NCI-H146 (cell line): ENCODE data around the gene GJC3.
"Not testable (repeated sequence)": the region's sequence is repeated elsewhere in the genome, so short reads cannot be mapped to it uniquely, and the experiment has no call there.

Source experiments
- DNase-seq: peaks from one replicate; lab custom pipeline; 2025; lab: John Stamatoyannopoulos, UW

Gene GJC3, protein sequence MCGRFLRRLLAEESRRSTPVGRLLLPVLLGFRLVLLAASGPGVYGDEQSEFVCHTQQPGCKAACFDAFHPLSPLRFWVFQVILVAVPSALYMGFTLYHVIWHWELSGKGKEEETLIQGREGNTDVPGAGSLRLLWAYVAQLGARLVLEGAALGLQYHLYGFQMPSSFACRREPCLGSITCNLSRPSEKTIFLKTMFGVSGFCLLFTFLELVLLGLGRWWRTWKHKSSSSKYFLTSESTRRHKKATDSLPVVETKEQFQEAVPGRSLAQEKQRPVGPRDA

DNA sequence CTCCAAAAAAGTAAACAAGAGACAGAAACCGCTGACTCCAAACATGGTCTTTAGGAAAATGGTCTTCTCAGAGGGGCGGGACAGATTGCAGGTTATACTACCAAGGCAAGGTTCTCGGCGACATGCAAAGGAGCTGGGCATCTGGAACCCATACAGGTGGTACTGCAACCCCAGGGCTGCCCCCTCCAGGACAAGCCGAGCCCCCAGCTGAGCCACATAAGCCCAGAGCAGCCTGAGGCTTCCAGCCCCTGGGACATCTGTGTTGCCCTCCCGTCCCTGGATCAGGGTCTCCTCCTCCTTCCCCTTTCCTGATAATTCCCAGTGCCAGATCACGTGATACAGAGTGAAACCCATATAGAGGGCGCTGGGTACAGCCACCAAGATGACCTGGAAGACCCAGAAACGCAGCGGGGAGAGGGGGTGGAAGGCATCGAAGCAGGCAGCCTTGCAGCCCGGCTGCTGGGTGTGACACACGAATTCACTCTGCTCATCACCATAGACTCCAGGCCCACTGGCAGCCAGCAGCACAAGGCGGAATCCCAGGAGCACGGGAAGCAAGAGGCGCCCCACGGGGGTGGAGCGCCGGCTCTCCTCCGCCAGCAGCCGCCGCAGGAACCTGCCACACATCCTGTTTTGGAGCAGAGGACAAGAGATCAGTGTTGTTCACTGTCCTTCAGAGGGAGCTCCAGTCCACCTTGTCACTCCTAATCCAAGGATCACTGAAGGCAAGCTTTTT, at the start of gene GJC3:
GJC3 (minus strand) TSS at position 627 of the 736 bp plus-strand sequence; CDS start at position 627, 0 bp downstream.
- DNase-seq = peak; percentile 90

DNA sequence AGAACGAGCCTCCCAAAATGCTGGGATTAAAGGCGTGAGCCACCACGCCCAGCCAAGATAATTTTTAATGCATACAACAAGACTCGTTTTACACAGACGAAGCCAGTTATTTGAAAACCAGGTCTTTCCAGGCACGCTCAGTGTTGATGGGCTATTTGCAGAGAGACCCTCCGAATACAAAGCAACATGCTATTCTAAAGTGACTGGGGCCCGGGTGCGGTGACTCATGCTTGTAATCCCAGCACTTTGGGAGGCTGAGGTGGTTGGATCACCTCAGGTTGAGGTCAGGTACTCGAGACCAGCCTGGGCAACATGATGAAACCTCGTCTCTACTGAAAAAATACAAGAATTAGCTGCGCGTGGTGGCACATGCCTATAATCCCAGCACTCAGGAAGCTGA, 47.2 kb upstream of the GJC3 start:
- no peak for DNase-seq

DNA sequence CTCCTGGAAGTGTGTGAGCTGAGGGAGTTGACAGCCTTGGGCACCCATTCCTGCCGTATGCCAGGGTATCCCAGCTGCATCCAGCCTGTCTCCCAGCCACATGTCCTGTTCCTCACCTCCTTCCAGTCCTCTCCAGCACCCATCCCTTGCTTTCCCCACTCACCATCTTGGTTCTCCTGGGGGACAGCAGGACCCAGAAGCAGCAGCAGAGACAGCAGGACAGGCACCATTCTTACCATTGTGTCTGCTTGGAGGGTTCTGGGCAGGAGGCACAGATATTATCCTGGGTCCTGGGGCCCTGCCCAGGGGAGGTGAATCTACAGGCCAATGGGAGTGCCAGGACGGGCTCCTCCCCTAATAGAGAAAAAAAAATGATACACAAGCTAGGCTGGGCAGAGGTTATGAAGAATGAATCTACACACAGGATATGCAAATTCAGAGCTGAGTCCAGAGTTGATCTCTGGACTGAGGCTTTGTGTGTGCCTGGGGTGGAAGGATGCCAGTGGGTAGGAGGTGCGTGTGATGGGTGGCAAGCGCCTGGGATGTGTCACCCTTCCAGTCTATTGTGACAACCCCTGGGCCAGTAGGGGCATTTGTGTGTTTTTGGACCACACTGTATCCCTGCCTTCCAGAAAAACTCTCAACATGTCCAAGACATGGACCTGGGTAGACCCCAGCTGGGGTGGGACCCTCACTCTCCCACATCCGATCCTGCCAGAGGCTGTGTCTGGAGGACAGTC, 46.5 kb upstream of the GJC3 start, which contains the start of gene AZGP1:
AZGP1 (minus strand) TSS at position 250 of the 740 bp plus-strand sequence; CDS start at position 239, 11 bp downstream.
- DNase-seq = peak; percentile 32

DNA sequence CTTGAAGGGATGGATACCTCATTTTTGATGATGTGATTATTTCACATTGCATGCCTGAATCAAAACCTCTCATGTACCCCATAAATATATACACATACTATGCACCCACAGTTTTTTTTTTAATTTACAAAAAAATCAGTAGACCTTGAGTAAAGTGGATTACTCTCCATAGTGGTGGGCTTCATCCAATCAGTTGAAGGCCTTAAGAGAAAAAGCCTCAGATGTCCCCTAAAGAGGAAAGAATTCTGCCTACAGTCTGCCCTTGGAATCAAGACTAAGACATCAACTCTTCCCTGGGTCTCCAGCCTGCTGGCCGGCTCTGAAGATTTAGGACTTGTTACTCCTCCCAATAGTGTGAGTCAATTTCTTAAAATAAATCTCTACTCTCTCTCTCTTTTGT, 45.3 kb upstream of the GJC3 start:
- no peak for DNase-seq

DNA sequence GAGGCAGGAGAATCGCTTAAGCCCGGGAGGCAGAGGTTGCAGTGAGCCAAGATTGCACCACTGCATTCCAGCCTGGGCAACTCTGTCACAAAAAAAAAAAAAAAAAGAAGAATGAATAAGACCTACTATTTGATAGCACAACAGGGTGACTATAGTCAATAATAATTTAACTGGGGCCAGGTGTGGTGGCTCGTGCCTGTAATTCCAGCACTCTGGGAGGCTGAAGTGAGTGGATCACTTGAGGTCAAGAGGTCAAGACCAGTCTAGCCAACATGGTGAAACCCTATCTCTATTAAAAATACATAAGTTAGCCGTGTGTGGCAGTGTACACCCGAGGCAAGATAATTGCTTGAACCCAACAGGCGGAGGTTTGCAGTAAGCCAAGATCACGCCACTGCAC, 44.4 kb upstream of the GJC3 start:
- not testable (repeated sequence) for DNase-seq

DNA sequence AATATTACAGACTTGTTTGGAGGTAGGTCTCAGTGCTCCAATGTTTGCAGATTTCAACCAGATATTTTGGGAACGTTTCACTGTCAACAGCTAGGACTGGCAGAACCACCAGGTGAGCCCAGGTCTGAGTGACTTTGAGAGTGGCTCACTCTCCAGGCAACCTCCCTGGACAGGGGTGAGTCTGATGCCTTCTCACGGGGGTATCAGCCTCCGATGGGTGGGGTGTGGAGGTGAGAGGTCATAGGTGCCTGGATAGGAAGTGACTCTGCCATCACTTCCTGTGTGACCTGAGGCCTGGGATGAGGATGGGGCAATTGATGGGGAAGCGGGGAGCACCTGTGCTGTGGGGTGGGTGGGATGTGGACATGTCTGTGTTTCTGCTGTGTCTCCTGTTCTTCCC, 41.8 kb upstream of the GJC3 start:
- no peak for DNase-seq

DNA sequence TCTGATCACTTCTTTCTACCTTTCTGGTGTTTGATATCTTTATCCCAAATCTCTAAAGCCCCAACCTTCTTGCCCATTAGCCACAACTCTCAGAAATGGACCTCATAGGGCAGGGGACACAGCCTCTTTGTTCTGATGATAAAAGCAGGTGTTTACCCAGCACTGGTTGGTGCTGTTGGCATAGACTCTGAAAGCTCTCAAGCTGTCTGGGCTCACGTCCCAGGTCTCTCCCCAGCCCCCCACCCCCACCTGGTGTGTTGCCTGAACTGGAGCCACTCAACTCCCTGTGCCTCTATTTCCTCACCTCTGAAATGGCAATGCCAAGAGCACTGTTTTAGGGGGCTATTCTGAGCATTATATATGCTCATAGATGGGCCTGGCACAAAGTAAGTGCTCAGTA, 40.4 kb upstream of the GJC3 start:
- not testable (repeated sequence) for DNase-seq

DNA sequence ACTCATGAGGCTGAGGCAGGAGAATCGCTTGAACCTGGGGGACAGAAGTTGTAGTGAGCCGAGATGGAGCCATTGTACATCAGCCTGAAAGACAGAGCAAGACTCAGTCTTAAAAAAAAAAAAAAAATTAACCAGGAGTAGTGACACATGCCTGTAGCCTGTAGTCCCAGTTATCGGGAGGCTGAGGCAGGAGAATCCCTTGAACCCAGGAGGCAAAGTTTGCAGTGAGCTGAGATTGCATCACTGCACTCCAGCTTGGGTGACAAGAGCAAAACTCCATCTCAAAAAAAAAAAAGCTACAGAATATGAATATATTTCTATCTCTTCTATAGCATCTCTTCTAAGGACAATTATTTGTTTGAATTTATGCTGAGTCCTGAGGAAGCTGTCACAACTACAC, 39.9 kb upstream of the GJC3 start:
- DNase-seq = no peak

DNA sequence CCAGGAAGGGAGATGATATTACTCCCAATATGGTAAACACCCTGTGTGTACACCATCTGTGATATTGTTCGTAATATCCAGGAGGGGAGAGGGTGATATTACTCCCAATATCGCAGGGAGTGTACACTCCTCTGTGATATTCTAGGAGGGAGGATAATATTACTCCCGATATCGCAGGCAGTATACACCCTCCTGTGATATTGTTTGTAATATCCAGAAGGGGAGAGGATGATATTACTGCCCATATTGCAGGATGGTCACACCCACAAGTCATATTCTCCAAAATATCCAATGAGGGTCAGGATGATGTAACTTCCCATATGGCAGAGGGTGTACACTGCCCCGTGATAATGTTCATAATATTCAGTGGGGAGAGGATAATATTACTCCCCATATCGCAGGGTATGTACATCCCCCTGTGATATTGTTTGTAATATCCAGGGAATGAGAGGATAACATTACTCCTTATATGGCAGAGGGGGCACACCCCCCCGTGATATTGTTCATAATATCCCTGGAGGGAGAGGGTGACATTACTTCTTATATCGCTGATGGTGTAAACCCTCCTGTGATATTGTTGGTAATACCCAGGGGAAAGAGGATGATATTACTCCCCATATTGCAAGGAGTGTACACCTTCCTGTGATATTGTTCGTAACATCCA, 29.3 kb upstream of the GJC3 start:
- DNase-seq = no peak

DNA sequence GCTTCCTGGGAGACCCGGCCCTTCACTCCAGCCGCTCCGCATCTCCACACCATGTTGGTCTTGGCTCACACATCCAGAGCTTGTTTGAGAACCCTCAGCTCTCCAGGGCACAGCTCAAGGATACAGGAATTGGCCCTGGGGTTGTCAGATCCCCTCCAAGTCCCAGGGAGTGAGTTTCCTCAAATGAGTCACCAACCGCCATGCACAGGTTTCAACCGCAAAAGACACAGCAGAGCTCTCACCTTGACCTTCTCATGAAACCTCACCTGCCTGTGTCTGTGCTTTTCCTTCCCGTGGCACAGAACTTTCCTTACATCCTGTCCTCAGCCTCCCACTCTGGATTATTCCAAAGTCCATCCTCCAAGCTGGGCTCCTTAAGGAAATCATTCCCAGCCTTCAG, 25.8 kb upstream of the GJC3 start:
- no peak for DNase-seq

DNA sequence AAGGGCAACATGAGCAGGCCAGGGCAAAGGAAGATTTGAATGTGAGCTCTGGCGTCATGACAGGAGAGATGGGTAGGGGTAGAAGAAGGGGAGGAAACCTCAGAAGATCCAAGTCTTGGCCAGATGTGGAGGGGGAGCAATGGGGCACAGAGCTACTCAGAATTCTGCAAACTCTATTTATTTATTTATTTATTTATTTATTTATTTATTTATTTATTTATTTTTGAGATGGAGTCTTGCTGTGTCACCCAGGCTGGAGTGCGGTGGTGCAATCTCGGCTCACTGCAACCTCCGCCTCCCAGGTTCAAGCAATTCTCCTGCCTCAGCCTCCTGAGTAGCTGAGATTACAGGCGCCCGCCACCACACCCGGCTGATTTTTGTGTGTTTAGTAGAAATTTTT, 25.2 kb upstream of the GJC3 start:
- DNase-seq = not testable (repeated sequence)

DNA sequence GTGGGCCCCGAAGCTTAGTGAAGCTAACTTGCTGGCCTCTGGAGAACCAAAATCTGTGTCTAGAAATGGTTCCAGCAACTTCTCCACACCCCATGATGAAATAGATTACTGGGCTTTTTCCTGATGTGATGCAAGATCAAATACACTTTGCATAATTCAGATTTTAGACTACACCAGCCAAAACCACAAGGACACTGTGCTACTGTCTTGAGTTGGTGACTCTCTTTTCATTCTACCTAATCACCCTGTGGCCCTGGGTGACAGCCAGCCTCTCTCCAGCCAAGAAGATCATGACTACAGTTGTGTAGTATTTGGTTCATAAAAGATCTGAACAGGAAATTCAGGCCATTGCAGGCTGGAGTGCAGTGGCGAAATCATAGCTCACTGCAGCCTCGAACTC, 24.2 kb upstream of the GJC3 start:
- no peak for DNase-seq

DNA sequence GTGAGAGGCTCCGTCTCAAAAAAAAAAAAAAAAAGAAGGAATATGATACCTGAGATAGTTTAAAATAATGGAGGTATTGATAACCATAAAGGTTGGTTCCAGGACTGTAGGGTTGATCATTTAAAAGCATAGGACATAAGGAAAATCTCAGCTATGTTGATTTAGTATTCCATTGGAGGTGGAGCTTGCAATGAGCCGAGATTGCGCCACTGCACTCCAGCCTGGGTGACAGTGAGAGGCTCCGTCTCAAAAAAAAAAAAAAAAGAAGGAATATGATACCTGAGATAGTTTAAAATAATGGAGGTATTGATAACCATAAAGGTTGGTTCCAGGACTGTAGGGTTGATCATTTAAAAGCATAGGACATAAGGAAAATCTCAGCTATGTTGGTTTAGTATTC, 23.2 kb upstream of the GJC3 start:
- DNase-seq = not testable (repeated sequence)

DNA sequence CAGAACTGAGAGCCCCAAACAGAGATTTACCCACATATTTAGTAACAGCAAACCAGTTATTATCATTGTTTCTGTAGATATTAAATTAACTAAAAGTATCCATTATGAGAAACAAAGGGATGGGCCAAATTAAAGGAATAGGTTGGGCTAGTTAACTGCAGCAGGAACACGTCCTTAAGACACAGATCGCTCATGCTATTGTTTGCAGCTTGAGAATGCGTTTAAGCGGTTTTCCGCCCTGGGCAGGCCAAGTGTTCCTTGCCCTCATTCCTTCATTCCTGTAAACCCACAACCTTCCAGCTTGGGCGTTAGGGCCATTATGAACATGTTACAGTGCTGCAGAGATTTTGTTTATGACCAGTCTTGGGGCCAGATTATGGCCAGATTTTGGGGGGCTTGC, 21.4 kb upstream of the GJC3 start:
- not testable (repeated sequence) for DNase-seq

DNA sequence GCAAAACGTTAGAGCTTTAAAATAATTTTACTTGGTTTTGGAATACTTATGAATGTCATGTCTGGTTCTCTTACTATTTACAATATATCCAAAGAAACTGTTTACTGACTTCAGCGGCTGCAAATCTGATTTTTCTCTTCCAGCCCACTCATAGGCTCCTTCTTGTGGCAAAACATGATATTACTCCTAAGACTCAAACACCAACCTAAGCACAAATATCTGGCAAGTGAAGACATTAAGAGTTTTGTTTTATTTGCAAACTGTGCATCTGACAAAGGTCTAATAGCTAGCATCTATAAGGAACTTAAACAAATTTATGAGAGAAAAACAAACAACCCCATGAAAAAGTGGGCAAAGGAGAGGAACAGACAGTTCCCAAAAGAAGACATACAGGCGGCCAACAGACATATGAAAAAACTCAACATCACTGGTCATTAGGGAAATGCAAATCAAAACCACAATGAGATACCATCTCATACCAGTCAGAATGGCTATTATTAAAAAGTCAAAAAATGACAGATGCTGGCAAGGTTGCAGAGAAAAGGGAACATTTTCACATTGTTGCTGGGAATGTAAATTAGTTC, 20.3 kb upstream of the GJC3 start:
- peak; percentile 34 for DNase-seq

DNA sequence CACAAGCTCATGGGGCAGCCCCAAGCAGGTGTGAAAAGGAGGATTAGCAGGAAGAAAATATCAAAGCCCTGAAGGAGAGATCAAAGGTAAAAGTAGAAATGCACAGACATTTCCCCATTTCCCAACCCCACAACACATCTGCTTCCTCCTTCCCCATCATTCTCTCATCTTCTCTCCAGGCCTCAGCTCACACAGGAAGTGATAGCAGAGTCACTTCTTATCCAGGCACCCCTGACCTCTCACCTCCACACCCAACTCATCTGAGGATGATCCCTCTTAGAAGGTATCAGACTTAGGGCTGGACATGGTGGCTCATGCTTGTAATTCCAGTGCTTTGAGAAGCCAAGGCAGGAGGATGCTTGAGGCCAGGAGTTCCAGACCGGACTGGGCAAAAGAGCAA, 18.2 kb upstream of the GJC3 start:
- DNase-seq = no peak

DNA sequence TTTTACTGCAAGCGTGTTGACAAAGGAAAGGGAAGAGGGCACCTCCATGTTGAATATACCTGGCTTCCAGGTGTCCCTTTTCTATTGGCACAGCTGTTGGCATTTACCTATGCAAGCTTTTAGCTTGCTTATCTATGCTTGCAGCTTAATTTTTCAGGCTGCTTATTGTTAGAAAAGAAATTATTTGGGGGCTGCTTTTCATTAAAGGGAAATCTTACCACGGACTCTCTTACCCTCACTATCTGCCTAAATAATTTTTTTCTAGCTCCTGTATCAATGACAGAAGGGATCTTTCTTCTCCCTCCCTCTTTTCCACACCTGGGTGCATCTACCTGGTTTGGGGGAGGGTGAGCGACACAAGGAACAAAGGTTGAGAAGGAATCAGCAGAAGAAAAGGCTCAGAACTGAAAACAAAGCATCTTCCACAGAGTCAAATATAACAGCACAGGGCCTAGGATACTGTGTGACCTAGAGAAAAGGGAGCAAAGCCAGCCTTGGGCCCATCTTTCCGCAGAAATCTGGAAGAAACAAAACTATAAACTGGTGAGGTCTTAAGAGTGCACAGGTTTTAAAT, 15.2 kb upstream of the GJC3 start:
- DNase-seq = peak; percentile 94

DNA sequence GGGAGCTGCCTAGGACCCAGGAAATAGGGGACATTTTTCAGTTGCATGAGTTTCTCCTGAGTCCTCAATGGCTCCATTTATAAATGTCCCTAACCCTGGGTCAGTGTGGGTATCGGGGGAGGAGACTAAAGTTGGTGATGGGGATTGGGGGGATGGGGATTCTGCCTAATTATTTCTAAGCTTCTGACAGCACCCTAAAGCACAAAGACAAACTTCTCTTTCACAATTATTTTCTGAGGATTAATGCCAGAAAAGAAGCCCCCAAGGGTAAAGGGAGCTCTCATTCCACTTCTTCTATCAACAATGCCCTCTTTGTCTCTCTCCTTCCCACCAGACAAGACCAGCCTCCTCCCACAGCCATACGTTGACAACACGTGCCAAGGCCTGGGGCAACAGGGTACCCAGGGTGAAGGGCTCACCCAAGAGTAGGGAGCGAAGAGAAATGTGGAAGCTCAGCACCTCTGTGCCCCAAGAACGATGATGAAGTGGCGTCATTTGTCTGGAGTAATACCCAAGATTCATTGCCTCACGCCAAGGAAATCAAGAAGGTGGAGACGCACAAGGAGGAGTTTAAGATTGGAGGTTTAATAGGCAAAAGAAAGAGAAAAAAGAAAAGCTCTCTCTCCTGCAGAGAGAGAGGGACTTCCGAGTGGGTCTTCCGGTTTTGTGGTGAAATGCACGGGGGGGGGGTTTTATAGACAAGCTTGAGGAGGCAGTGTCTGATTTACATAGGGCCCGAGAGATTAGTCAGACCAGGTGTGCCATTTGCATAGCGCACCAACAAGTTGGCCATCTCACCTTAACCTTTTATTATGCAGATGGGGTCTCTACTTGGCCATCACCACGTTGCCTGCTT, 14.4 kb upstream of the GJC3 start:
- DNase-seq = peak; percentile 99

DNA sequence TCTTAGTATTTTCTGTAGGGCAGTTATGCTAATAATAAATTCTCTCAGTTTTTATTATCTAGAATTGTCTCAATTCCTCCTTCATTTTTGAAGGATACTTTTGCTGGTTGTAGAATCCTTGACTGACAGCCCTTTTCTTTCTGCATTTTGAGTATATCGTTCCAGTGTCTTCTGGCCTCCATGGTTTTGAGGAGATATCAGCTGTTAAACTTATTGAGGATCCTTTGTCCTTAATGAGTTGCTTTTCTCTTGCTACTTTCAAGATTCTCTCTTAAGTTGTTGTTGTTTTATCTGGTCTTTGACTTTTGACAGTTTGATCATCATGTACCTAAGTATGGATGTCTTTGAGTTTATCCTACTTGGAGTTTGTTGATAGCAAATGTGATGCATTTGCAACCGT, 8.9 kb upstream of the GJC3 start:
- no peak for DNase-seq

DNA sequence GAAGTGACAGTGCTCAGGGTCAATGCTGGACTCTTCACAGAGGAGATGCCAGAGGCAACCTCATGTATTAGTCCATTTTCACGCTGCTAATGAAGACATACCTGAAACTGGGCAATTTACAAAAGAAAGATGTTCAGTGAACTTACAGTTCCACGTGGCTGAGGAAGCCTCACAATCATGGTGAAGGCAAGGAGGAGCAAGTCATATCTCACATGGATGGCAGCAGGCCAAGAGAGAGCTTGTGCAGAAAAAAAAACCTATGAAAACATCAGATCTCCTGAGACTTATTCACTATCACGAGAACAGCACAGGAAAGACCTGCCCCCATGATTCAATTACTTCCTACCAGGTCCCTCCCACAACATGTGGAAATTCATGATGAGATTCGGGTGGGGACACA, 5.6 kb upstream of the GJC3 start:
- DNase-seq = not testable (repeated sequence)

DNA sequence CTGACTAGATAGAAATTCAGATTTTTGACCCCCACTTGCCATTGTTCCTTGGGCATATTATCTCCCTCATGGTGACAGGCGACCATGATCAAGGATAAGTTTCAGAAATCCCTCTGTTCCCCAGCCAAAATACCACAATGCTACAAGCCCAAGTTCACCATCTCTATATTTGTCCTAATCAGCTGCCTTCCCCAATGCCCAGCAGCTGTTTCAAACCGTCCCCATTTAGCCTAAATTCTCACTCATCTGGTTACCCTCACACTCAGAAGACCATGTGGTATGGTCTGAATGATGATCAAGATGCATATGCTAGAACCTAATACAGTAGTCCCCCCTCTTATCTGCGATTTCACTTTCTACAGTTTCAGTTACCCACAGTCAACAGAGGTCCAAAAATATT, 956 bp upstream of the GJC3 start:
- no peak for DNase-seq
